ENCODE data around the gene NEB. TPM values are rescaled to one million over a fixed set of nuclear protein-coding genes. Genes with fewer than 3 reads are reported as not detected.

Gene NEB
- total and polyA plus RNA-seq, 9 donors = 0.18 to 1.8 (median 0.26) TPM

DNA sequence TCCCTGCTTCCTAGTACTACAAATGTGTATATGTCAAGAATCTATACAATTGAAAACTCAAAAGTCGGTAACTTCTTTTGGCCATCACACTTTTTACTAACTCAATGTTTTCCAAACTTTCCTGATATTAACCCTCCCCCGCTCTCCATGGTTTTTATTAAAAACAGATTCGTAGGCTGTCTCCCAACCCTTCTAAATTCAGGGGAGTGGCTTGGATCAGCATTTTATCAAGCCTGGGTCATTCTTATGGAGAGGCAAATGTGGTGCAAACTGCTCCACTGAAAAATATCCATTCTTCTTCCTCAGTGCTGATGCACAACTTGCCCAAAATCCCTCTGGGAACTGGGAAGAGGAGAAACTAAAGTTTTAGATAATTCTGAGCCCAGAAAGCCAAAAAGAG lies 190.4 kb downstream of the NEB start:
- Histone ChIP-seq H3K27me3 (no peaks in the 10 kb centered on the region), H3K9me3 (no peaks in the 10 kb centered on the region), H3K4me1 (ENCODE audit: insufficient read depth) (no peaks in the 10 kb centered on the region), H3K4me3 (no peak overlapping the region), H3K36me3 (no peaks in the 10 kb centered on the region), H3K27ac (no peak overlapping the region)
- no peak for DNase-seq
- TF ChIP-seq POLR2A (IDR thresholded peaks at IDR 0.05) = no peak
- TF ChIP-seq, protein P1, sequence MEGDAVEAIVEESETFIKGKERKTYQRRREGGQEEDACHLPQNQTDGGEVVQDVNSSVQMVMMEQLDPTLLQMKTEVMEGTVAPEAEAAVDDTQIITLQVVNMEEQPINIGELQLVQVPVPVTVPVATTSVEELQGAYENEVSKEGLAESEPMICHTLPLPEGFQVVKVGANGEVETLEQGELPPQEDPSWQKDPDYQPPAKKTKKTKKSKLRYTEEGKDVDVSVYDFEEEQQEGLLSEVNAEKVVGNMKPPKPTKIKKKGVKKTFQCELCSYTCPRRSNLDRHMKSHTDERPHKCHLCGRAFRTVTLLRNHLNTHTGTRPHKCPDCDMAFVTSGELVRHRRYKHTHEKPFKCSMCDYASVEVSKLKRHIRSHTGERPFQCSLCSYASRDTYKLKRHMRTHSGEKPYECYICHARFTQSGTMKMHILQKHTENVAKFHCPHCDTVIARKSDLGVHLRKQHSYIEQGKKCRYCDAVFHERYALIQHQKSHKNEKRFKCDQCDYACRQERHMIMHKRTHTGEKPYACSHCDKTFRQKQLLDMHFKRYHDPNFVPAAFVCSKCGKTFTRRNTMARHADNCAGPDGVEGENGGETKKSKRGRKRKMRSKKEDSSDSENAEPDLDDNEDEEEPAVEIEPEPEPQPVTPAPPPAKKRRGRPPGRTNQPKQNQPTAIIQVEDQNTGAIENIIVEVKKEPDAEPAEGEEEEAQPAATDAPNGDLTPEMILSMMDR (IDR thresholded peaks at IDR 0.05) = no peak
- no peak for TF ChIP-seq EP300 (IDR thresholded peaks at IDR 0.05)
- 57 to 71% (median 60%) methylated on average over 3 of the region's 3 CpGs for WGBS, 3 donors
- intact Hi-C loops (cut with DNase I) = no loop called here

DNA sequence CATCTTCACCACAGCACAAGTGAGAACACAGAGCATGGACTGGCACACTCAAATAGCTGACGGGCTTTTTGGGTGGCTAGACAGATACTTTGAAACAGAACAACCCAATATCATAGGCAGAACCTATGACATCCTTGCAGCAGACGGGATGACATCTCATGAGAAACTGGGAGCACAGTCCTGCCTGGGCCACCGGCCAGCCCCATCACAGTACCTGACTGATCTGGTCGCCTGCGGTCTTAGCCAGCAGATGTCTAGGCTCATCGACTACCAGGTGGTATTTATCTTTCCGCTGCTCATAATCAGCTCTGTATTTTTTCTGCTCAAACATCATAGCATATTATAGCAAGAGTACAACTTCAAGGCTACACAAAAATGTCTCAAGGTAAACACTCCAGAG lies 200.3 kb downstream of the NEB start:
- intact Hi-C loops (cut with DNase I) = no loop called here
- H3K4me1 ChIP-seq (ENCODE audit: insufficient read depth) = no peaks in the 10 kb centered on the region
- TF ChIP-seq, protein P1 (IDR thresholded peaks at IDR 0.05) = no peak
- no peak for TF ChIP-seq POLR2A (IDR thresholded peaks at IDR 0.05)
- no peak for TF ChIP-seq EP300 (IDR thresholded peaks at IDR 0.05)
- no peaks in the 10 kb centered on the region for H3K9me3 ChIP-seq
- H3K4me3 ChIP-seq = no peak overlapping the region
- DNase-seq = no peak
- no peaks in the 10 kb centered on the region for H3K36me3 ChIP-seq
- WGBS, 3 donors = 56 to 60% (median 58%) methylated on average over 7 of the region's 7 CpGs
- no peaks in the 10 kb centered on the region for H3K27me3 ChIP-seq
- no peak overlapping the region for H3K27ac ChIP-seq

DNA sequence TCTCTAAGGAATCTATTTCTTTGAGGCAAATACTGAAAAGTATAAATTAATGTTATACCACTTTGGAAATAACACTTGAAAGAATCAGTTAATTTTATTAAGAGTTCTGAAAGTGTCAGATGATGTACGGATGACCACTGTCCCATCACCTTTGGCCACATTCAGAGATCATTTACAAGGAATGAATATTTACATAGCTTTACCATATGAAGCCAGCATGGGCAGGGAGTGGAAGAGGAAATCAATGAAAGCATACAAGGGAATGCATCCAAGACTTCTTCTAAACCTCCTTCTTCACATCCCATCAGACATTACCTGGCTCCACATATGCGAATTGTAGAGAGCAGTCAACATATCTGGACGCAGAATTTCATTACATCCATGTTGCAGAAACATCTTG lies 201.1 kb downstream of the NEB start:
- no peaks in the 10 kb centered on the region for H3K9me3 ChIP-seq
- TF ChIP-seq, protein P1 (IDR thresholded peaks at IDR 0.05) = no peak
- no peak for TF ChIP-seq EP300 (IDR thresholded peaks at IDR 0.05)
- TF ChIP-seq POLR2A (IDR thresholded peaks at IDR 0.05) = no peak
- intact Hi-C loops (cut with DNase I) = no loop called here
- no peaks in the 10 kb centered on the region for H3K36me3 ChIP-seq
- no peaks in the 10 kb centered on the region for H3K27me3 ChIP-seq
- no peak overlapping the region for H3K4me3 ChIP-seq
- WGBS, 3 donors = 92 to 95% (median 92%) methylated on average over 3 of the region's 3 CpGs
- no peak overlapping the region for H3K27ac ChIP-seq
- no peak for DNase-seq
- no peaks in the 10 kb centered on the region for H3K4me1 ChIP-seq (ENCODE audit: insufficient read depth)

DNA sequence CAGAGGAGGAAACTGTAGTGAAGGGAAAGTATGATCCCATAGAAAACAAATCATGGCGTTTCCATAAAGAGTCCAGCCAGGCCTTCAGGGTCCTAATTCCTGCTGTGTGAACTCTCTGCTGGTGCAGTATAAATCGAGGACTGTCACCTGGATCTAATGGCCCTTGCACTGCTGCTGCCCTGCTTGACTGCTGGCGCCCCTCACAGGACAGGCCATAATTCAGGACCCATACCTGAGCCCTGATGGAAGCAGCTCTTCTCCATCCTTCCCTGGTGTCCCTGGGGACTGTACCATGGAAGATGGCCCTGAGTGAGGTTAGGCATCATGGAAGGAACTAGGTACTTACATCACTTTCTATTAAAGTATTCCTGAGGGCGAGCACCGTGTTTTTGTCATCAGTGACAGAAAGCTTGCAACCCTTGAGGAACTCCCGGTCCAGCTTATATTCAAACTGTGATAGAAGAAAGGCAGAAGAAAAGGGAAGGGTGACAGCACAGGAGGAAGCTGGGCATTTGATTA lies 207.6 kb downstream of the NEB start:
- WGBS, 3 donors = 91 to 94% (median 91%) methylated on average over 6 of the region's 6 CpGs
- Histone ChIP-seq H3K4me3 (no peak overlapping the region), H3K4me1 (ENCODE audit: insufficient read depth) (no peaks in the 10 kb centered on the region), H3K27ac (no peak overlapping the region), H3K9me3 (no peaks in the 10 kb centered on the region), H3K36me3 (no peaks in the 10 kb centered on the region), H3K27me3 (no peaks in the 10 kb centered on the region)
- intact Hi-C loops (cut with DNase I) = no loop called here
- no peak for TF ChIP-seq POLR2A (IDR thresholded peaks at IDR 0.05)
- TF ChIP-seq EP300 (IDR thresholded peaks at IDR 0.05) = no peak
- TF ChIP-seq, protein P1 (IDR thresholded peaks at IDR 0.05) = no peak
- DNase-seq = no peak
